Stomach (tissue), 9 donors: ENCODE measurements around the gene FANCC. TPM values are rescaled to one million over a fixed set of nuclear protein-coding genes. Genes with fewer than 3 reads are reported as not detected.

Experiments
- DNase-seq, 2 donors: peaks; one replicate each; pipeline versions ENCODE4 v3.0.0 to v3.0.0-alpha.2; 2013 to 2019
- H3K27ac ChIP-seq, 5 donors: fragments of 200-600 bp in 4 of 5; sonication (generic) in 4 of 5; one replicate each; pipeline ENCODE4 v1.5.1; 2013 to 2019; ENCODE audit warnings: mild to moderate bottlenecking in 1 of 5, moderate library complexity in 1 of 5
- H3K27me3 ChIP-seq, 3 donors: fragments of 200-600 bp; sonication (generic); one replicate each; pipeline ENCODE4 v1.5.1; 2017 to 2019; ENCODE audit warnings: mixed run types in 1 of 3
- H3K36me3 ChIP-seq, 4 donors: fragments of 200-600 bp; sonication (generic); 1 replicate in 3 of 4; 2 replicates in 1 of 4; pipeline ENCODE4 v1.5.1; 2016 to 2019
- H3K4me1 ChIP-seq, 4 donors: fragments of 200-600 bp; sonication (generic); one replicate each; pipeline ENCODE4 v1.5.1; 2016 to 2019
- H3K4me3 ChIP-seq, 4 donors: fragments of 200-600 bp; sonication (generic) in 3 of 4; one replicate each; pipeline ENCODE4 v1.5.1; 2016 to 2019; ENCODE audit warnings: mild to moderate bottlenecking in 1 of 4
- H3K9me3 ChIP-seq, 4 donors: fragments of 200-600 bp; sonication (generic); one replicate each; pipeline ENCODE4 v1.5.1; 2016 to 2019
- CTCF ChIP-seq, 7 experiments: fragments of 450-650 bp in 4 of 7; fragments of 200-600 bp in 3 of 7; sonication (generic) in 3 of 7; IDR thresholded peaks; one replicate each; pipeline ENCODE4 v1.5.1; 2016 to 2019; ENCODE audit warnings: antibody characterized with exemption in 7 of 7, control low read depth in 2 of 7, mild to moderate bottlenecking in 1 of 7
- EP300 ChIP-seq: sonication (generic); formaldehyde crosslinking; IDR thresholded peaks from one replicate; pipeline ENCODE4 v1.6.1; 2017; ENCODE audit warnings: antibody characterized with exemption
- POLR2A ChIP-seq, 4 donors: fragments of 450-650 bp; IDR thresholded peaks; one replicate each; pipeline ENCODE4 v1.6.1; 2016; ENCODE audit warnings: antibody characterized with exemption in 4 of 4, control low read depth in 2 of 4, mild to moderate bottlenecking in 1 of 4, moderate library complexity in 1 of 4
- POLR2AphosphoS5 ChIP-seq, 3 donors: sonication (generic); formaldehyde crosslinking; IDR thresholded peaks; one replicate each; pipeline ENCODE4 v1.6.1; 2016; ENCODE audit warnings: antibody characterized with exemption in 3 of 3
- WGBS, 5 donors: extraction: QIAGEN DNeasy Blood & Tissue Kit in 3 of 5; methylation state at CpG; one replicate each; pipeline versions ENCODE4 v1.1.5 to v1.1.7; 2013 to 2018; 5-methylcytosine and 5-hydroxymethylcytosine counted together
- intact Hi-C: fragments of 100-400 bp; cut with DNase I; formaldehyde crosslinking; loops from one replicate; pipeline ENCODE4 v1.15.1; 2023; ENCODE audit warnings: low total_unique reads
- polyA plus RNA-seq, 3 donors: library from polyadenylated mRNA; stranded (reverse); fragments of 200-250 nt; gene quantifications; one replicate each; pipeline ENCODE4 v1.2.3, GENCODE V29; 2013
- total RNA-seq, 5 donors: library from RNA; depleted of rRNA; stranded (reverse); fragments of >200 nt; gene quantifications; one replicate each; pipeline versions ENCODE4 v1.1.0 to v1.2.3, GENCODE V29; 2014 to 2016
- donor health status: healthy with polysubstance abuse.
- donor health status: Bipolar disorder and iron deficiency.
- donor health status: healthy.

Gene FANCC
- total and polyA plus RNA-seq, 8 donors = 3.1 to 24.5 (median 7.1) TPM

- Histone ChIP-seq H3K4me1 (peaks cover 8 to 78% (median 41%) of the 10 kb centered on the region in 4 donors), H3K36me3 (no peaks in the 10 kb centered on the region), H3K27me3 (no peaks in the 10 kb centered on the region), H3K27ac (peak overlapping the region in 3 of 5 donors; percentile 24 to 62 (median 49)), H3K9me3 (no peaks in the 10 kb centered on the region), H3K4me3 (no peak overlapping the region)
- intact Hi-C loops = loop anchor here (10.0 kb wide), 1 partner anchor 345 kb away; no protein-coding TSS in a partner anchor
- no peak for DNase-seq
- TF ChIP-seq CTCF (IDR thresholded peaks at IDR 0.05) = no peak
- TF ChIP-seq POLR2AphosphoS5 (IDR thresholded peaks at IDR 0.05) = no peak
- no peak for TF ChIP-seq POLR2A (IDR thresholded peaks at IDR 0.05)
- no peak for TF ChIP-seq EP300
- whole genome bisulfite sequencing, 5 donors = 56 to 69% (median 65%) methylated on average over 8 of the region's 8 CpGs
Observed at GRCh38 chr9:95129476-95130291, 187.8 kb downstream of the FANCC start.

DNA sequence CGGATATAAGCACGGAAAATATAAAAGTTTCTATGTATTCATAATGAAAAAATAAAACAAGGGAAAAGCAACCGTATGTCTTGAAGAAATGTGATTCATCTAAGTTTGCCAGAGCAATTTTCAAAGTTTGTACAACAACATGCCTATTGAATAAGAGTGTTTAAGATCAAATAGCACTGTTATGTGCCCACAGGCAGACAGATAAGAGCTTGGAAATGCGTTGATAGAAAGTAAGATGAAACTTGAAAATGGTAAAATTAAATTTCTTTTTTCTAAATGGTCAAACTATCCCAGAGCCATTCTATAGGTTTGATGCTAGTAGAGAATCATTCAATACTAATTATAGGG, 189.4 kb downstream of the FANCC start:
- Histone ChIP-seq H3K36me3 (no peaks in the 10 kb centered on the region), H3K9me3 (no peaks in the 10 kb centered on the region), H3K27ac (no peak overlapping the region), H3K4me3 (no peak overlapping the region), H3K4me1 (peaks cover 8 to 65% (median 41%) of the 10 kb centered on the region in 4 donors), H3K27me3 (no peaks in the 10 kb centered on the region)
- intact Hi-C loops = loop anchor here (10.0 kb wide), 1 partner anchor 343 kb away; no protein-coding TSS in a partner anchor
- TF ChIP-seq EP300 (no peak), POLR2AphosphoS5 (IDR thresholded peaks at IDR 0.05) (no peak), CTCF (IDR thresholded peaks at IDR 0.05) (no peak), POLR2A (IDR thresholded peaks at IDR 0.05) (no peak)
- WGBS, 5 donors = 38 to 66% (median 54%) methylated on average over 4 of the region's 4 CpGs
- no peak for DNase-seq

GRCh38 chr9:95127249-95128176, 190.0 kb downstream of the FANCC start:
- intact Hi-C loops = loop anchor here (10.0 kb wide), 1 partner anchor 343 kb away; no protein-coding TSS in a partner anchor
- DNase-seq = peak; percentile 92 to 95
- Histone ChIP-seq H3K9me3 (no peaks in the 10 kb centered on the region), H3K27me3 (no peaks in the 10 kb centered on the region), H3K4me3 (peak overlapping the region; percentile 27 to 41 (median 34)), H3K4me1 (peaks cover 8 to 65% (median 41%) of the 10 kb centered on the region in 4 donors), H3K36me3 (no peaks in the 10 kb centered on the region), H3K27ac (peak overlapping the region in 2 of 5 donors; percentile 2 to 80)
- TF ChIP-seq POLR2AphosphoS5 (IDR thresholded peaks at IDR 0.05) (peak in 1 of 3 donors; percentile 79), POLR2A (IDR thresholded peaks at IDR 0.05) (no peak), CTCF (IDR thresholded peaks at IDR 0.05) (peak in 5 of 7 experiments; percentile 76 to 95 (median 94))
- 13 to 19% (median 16%) methylated on average over 34 to 35 of the region's 35 CpGs for WGBS, 5 donors

GRCh38 chr9:95126739-95127138, 190.8 kb downstream of the FANCC start:
- H3K36me3 ChIP-seq = no peaks in the 10 kb centered on the region
- 78 to 86% (median 83%) methylated on average over 9 of the region's 9 CpGs for WGBS, 5 donors
- peaks cover 8 to 60% (median 39%) of the 10 kb centered on the region in 4 donors for H3K4me1 ChIP-seq
- TF ChIP-seq POLR2A (IDR thresholded peaks at IDR 0.05) (no peak), CTCF (IDR thresholded peaks at IDR 0.05) (no peak), EP300 (no peak), POLR2AphosphoS5 (IDR thresholded peaks at IDR 0.05) (no peak)
- DNase-seq = no peak
- H3K4me3 ChIP-seq = no peak overlapping the region
- intact Hi-C loops = loop anchor here (10.0 kb wide), 1 partner anchor 342 kb away; no protein-coding TSS in a partner anchor
- H3K27me3 ChIP-seq = no peaks in the 10 kb centered on the region
- H3K27ac ChIP-seq = peak overlapping the region in 1 of 5 donors; percentile 80
- H3K9me3 ChIP-seq = no peaks in the 10 kb centered on the region
